Parathyroid adenoma (tissue), 2 donors: Measurements from ENCODE around the gene HFE.

Experiments
- H2AFZ ChIP-seq: fragments of 300-600 bp; sonication (generic); one replicate; pipeline ENCODE4 v1.7.0; 2017; ENCODE audit warnings: antibody characterized with exemption, mild to moderate bottlenecking
- H3K27ac ChIP-seq: fragments of 300-600 bp; sonication (generic); one replicate; pipeline ENCODE4 v1.7.0; 2017
- H3K27me3 ChIP-seq: fragments of 300-600 bp; sonication (generic); one replicate; pipeline ENCODE4 v1.7.0; 2017; ENCODE audit warnings: low read length; ENCODE audit not compliant: control insufficient read depth, insufficient read depth
- H3K36me3 ChIP-seq: fragments of 300-600 bp; sonication (generic); one replicate; pipeline ENCODE4 v1.7.0; 2017; ENCODE audit warnings: low read length; ENCODE audit not compliant: control insufficient read depth, insufficient read depth
- H3K4me1 ChIP-seq: fragments of 300-600 bp; sonication (generic); one replicate; pipeline ENCODE4 v1.7.0; 2017; ENCODE audit warnings: control low read depth
- H3K4me2 ChIP-seq: fragments of 300-600 bp; sonication (generic); one replicate; pipeline ENCODE4 v1.7.0; 2017; ENCODE audit warnings: low read length
- H3K4me3 ChIP-seq: fragments of 300-600 bp; sonication (generic); one replicate; pipeline ENCODE4 v1.7.0; 2017; ENCODE audit warnings: low read depth, low read length
- H3K79me2 ChIP-seq: fragments of 300-600 bp; sonication (generic); one replicate; pipeline ENCODE4 v1.7.0; 2017; ENCODE audit warnings: control low read depth
- H3K9ac ChIP-seq: fragments of 300-600 bp; sonication (generic); one replicate; pipeline ENCODE4 v1.7.0; 2017; ENCODE audit warnings: mild to moderate bottlenecking
- H3K9me3 ChIP-seq: fragments of 300-600 bp; sonication (generic); one replicate; pipeline ENCODE4 v1.7.0; 2017; ENCODE audit warnings: low read length; ENCODE audit not compliant: control insufficient read depth
- CTCF ChIP-seq: fragments of 300-600 bp; sonication (generic); IDR thresholded peaks from one replicate; pipeline ENCODE4 v1.7.0; 2017; ENCODE audit warnings: antibody characterized with exemption, mild to moderate bottlenecking
- donor health status: primary hyperparathyroidism.

The HFE gene

GRCh38 chr6:26141378-26141904 lies 54.2 kb downstream of the HFE start:
- H3K36me3 ChIP-seq = no peaks in the 10 kb centered on the region
- H3K27me3 ChIP-seq = no peaks in the 10 kb centered on the region
- H3K9ac ChIP-seq = no peak overlapping the region
- H3K27ac ChIP-seq = peak overlapping the region; percentile 77
- peak overlapping the region; percentile 4 for H3K4me2 ChIP-seq
- no peaks in the 10 kb centered on the region for H3K79me2 ChIP-seq
- H3K4me3 ChIP-seq = no peak overlapping the region
- H2AFZ ChIP-seq = peak overlapping the region; percentile 81
- peaks cover 18% of the 10 kb centered on the region for H3K4me1 ChIP-seq
- H3K9me3 ChIP-seq = no peaks in the 10 kb centered on the region
- TF ChIP-seq CTCF = no peak

GRCh38 chr6:26142026-26142425 lies 54.8 kb downstream of the HFE start:
- H3K9ac ChIP-seq = no peak overlapping the region
- no peaks in the 10 kb centered on the region for H3K9me3 ChIP-seq
- H3K4me3 ChIP-seq = no peak overlapping the region
- peak overlapping the region; percentile 4 for H3K4me2 ChIP-seq
- H2AFZ ChIP-seq = peak overlapping the region; percentile 81
- peak overlapping the region; percentile 77 for H3K27ac ChIP-seq
- H3K79me2 ChIP-seq = no peaks in the 10 kb centered on the region
- no peaks in the 10 kb centered on the region for H3K27me3 ChIP-seq
- H3K4me1 ChIP-seq = peaks cover 18% of the 10 kb centered on the region
- TF ChIP-seq CTCF = no peak
- no peaks in the 10 kb centered on the region for H3K36me3 ChIP-seq
